HepG2 (cell line): ENCODE data around the gene MYL11. TPM values are rescaled to one million over a fixed set of nuclear protein-coding genes. Genes with fewer than 3 reads are reported as not detected.
A peak's percentile ranks its signal among the peaks of the same experiment; 100 is the strongest.

Experiments
- CC2D1A ChIP-seq: sonication (generic); formaldehyde crosslinking; IDR thresholded peaks from 2 replicates; pipeline ENCODE4 v1.8.1; 2023; ENCODE audit warnings: mild to moderate bottlenecking, missing genetic modification reagents
- CSRNP2 ChIP-seq: sonication (generic); formaldehyde crosslinking; conservative IDR thresholded peaks from 2 replicates; pipeline ENCODE4 v1.8.0; 2022; ENCODE audit warnings: low read depth, missing genetic modification reagents
- DZIP1 ChIP-seq: sonication (generic); formaldehyde crosslinking; IDR thresholded peaks from 2 replicates; pipeline ENCODE4 v1.5.0; 2020; ENCODE audit warnings: mild to moderate bottlenecking, missing genetic modification reagents
- FOSL1 ChIP-seq: sonication (generic); formaldehyde crosslinking; IDR thresholded peaks from 2 replicates; pipeline ENCODE4 v1.9.0; 2021; ENCODE audit warnings: missing genetic modification reagents, borderline replicate concordance
- GMEB1 ChIP-seq: sonication (generic); formaldehyde crosslinking; IDR thresholded peaks from 2 replicates; pipeline ENCODE4 v1.5.1; 2020; ENCODE audit warnings: missing genetic modification reagents, mild to moderate bottlenecking, borderline replicate concordance
- HINFP ChIP-seq: sonication (generic); formaldehyde crosslinking; IDR thresholded peaks from 2 replicates; pipeline ENCODE4 v1.4.0; 2020; ENCODE audit warnings: low read depth, mild to moderate bottlenecking, missing genetic modification reagents
- HOXA3 ChIP-seq: sonication (generic); formaldehyde crosslinking; IDR thresholded peaks from 2 replicates; pipeline ENCODE4 v1.5.0; 2020; ENCODE audit warnings: missing genetic modification reagents
- MAX ChIP-seq: IDR thresholded peaks from 2 replicates; pipeline ENCODE4 v1.6.1; 2012; ENCODE audit warnings: inconsistent platforms
- RBFOX2 ChIP-seq: fragments of 200-400 bp; formaldehyde crosslinking; IDR thresholded peaks from 2 replicates; pipeline ENCODE4 v1.6.1; 2017; ENCODE audit warnings: low read depth, mild to moderate bottlenecking, low read length
- SRY ChIP-seq: sonication (generic); formaldehyde crosslinking; IDR thresholded peaks from 2 replicates; pipeline ENCODE4 v1.8.0; 2022; ENCODE audit warnings: mild to moderate bottlenecking, missing genetic modification reagents
- TEAD2 ChIP-seq: sonication (generic); formaldehyde crosslinking; IDR thresholded peaks from 2 replicates; pipeline ENCODE4 v1.9.0; 2021; ENCODE audit warnings: missing genetic modification reagents
- ZBTB33 ChIP-seq: sonication (generic); formaldehyde crosslinking; IDR thresholded peaks from 2 replicates; pipeline ENCODE4 v1.4.0; 2020; ENCODE audit warnings: missing genetic modification reagents
- ZFP82 ChIP-seq: sonication (generic); formaldehyde crosslinking; IDR thresholded peaks from 2 replicates; pipeline ENCODE4 v1.5.1; 2020; ENCODE audit warnings: mild to moderate bottlenecking, missing genetic modification reagents, borderline replicate concordance
- ZNF362 ChIP-seq: sonication (generic); formaldehyde crosslinking; IDR thresholded peaks from 2 replicates; pipeline ENCODE4 v1.4.0; 2020; ENCODE audit warnings: missing genetic modification reagents, mild to moderate bottlenecking, borderline replicate concordance
- ZNF550 ChIP-seq: sonication (generic); formaldehyde crosslinking; IDR thresholded peaks from 2 replicates; pipeline ENCODE4 v1.4.0; 2020; ENCODE audit warnings: mild to moderate bottlenecking, missing genetic modification reagents, borderline replicate concordance
- polyA plus RNA-seq, 8 experiments: library from polyadenylated mRNA; depleted of rRNA in 3 of 8; stranded (reverse) in 7 of 8; unstranded in 1 of 8; fragments of >200 nt; fragmentation: Illumina TruSeq in 4 of 8; extraction: Trizol in 4 of 8; gene quantifications; 2 replicates each; pipeline versions ENCODE4 v1.2.1 to v1.2.3, GENCODE V29; 2011 to 2016; ENCODE audit warnings: low read depth in 4 of 8, missing spikeins in 1 of 8, mixed read lengths in 1 of 8; ENCODE audit not compliant: insufficient read depth in 1 of 8
- total RNA-seq, 5 experiments: library from RNA; depleted of rRNA; stranded (reverse); fragments of >200 nt; fragmentation: Illumina TruSeq; extraction: Trizol; gene quantifications; 2 replicates each; pipeline ENCODE4 v1.2.3, GENCODE V29; 2016; ENCODE audit warnings: low read depth in 1 of 5

Gene MYL11
- total and polyA plus RNA-seq, 2 of the 13 experiments (the other 11 are each of a cell fraction or from before 2014, with no cell fraction given) = not detected

- TF ChIP-seq HINFP (CRISPR knock-in tag) = no peak
- no peak for TF ChIP-seq ZBTB33 (CRISPR knock-in tag)
- TF ChIP-seq CSRNP2 = no peak
- TF ChIP-seq SRY (CRISPR knock-in tag) = no peak
- no peak for TF ChIP-seq GMEB1 (CRISPR knock-in tag)
- TF ChIP-seq HOXA3 (CRISPR knock-in tag) = peak; percentile 68
- no peak for TF ChIP-seq MAX
- no peak for TF ChIP-seq CC2D1A (CRISPR knock-in tag)
- TF ChIP-seq TEAD2 (CRISPR knock-in tag) = no peak
- peak; percentile 67 for TF ChIP-seq RBFOX2
- TF ChIP-seq ZNF362 = no peak
- no peak for TF ChIP-seq FOSL1 (CRISPR knock-in tag)
- TF ChIP-seq ZFP82 (CRISPR knock-in tag) = no peak
- no peak for TF ChIP-seq DZIP1
- TF ChIP-seq ZNF550 (CRISPR knock-in tag) = no peak
Measured at GRCh38 chr16:30417529-30418349, 43.1 kb downstream of the MYL11 start (continued).
